Stimulated activated CD4-positive, alpha-beta T cell treated with anti-CD3 and anti-CD28 coated beads, Interleukin-2, amount 100 ng/mL, for 4 hours (primary cell): Measurements from ENCODE around the gene ARHGEF40.

ENCODE experiments used
- DNase-seq: peaks from one replicate; pipeline ENCODE4 v3.0.0-alpha.2; 2020; ENCODE audit warnings: low read depth

Gene ARHGEF40

DNA sequence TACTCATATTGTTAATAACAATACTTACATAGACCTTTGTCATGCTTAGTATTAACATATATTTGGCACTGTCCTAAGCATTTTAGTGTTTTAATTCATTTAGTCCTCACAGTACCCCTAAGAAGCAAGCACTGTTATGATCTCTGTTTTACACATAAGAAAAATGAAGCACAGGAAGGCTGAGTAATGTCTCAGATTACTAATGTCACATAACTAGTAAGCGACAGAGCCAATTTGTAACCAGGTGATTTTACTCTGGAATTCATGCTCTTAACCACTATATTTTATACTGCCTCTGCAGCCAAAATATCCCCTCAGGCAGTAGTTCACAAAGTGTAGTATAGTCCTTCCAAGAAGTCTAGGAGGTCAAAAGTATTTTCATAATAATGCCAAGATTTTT lies 51.0 kb downstream of the ARHGEF40 start:
- DNase-seq, result no peak

DNA sequence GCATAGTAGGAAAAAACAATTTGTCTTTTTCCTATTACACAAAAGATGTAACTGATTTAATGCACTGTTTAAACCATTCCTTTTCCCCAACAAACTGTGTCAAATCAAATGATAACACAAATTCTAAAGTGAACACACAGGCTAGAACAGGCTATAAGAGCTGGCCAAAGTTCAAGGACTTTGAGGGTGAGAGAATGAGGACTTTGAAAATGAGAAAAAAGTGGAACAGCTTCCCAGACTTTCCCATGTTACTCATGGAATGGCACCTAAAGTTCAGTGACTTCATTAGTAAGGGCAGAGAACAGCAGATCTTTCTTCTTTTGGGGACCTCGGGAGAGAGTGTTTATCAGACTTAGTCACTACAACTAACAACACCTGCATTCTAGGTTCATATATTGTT lies 53.3 kb downstream of the ARHGEF40 start:
- no peak for DNase-seq

- no peak for DNase-seq
Observed at GRCh38 chr14:21133901-21134300, 63.8 kb downstream of the ARHGEF40 start.

DNA sequence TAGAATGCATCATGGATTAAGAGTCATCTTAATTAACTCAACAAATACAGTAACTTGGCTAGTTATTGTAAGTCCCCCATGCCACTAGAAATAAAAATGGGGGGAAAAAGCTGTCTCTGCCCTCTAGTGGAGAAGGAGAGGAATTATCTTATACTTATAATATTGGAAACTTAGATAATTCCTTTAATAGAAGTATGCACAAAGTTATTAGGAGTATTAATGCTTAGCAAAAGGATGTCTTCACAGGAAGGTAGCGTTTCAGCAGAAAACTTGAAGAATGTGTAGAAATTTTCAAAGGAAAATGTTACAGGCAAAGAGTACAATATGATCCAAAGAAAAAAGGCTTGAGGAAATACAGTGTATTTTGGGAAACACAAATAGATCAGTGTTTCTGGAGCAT lies 65.9 kb downstream of the ARHGEF40 start:
- no peak for DNase-seq
